AML-193 (cell line): ENCODE results near the gene JPH3.

Experiments used
- DNase-seq, 2 experiments: peaks; one replicate each; lab custom pipeline; 2025; lab: John Stamatoyannopoulos, UW

The JPH3 gene

GRCh38 chr16:87681981-87682570 lies 79.8 kb downstream of the JPH3 start:
- DNase-seq = peak; percentile 5 to 12

- DNase-seq = no peak
Observed at GRCh38 chr16:87682852-87683399, 80.6 kb downstream of the JPH3 start.

GRCh38 chr16:87684106-87684677 lies 81.9 kb downstream of the JPH3 start:
- DNase-seq = no peak

- no peak for DNase-seq
Observed at GRCh38 chr16:87684711-87685404, 82.5 kb downstream of the JPH3 start.

- DNase-seq = no peak
Observed at GRCh38 chr16:87685405-87685755, 83.1 kb downstream of the JPH3 start.

- no peak for DNase-seq
Observed at GRCh38 chr16:87685766-87686165, 83.5 kb downstream of the JPH3 start.

GRCh38 chr16:87686697-87687096 lies 84.4 kb downstream of the JPH3 start:
- DNase-seq = no peak

- DNase-seq = no peak
Observed at GRCh38 chr16:87687126-87687910, 85.0 kb downstream of the JPH3 start.

GRCh38 chr16:87687998-87688529 lies 85.8 kb downstream of the JPH3 start:
- DNase-seq = no peak

GRCh38 chr16:87688876-87689815 lies 86.8 kb downstream of the JPH3 start:
- DNase-seq = no peak

GRCh38 chr16:87689956-87690465 lies 87.7 kb downstream of the JPH3 start:
- no peak for DNase-seq

GRCh38 chr16:87690911-87691685 lies 88.8 kb downstream of the JPH3 start:
- no peak for DNase-seq

- no peak for DNase-seq
Observed at GRCh38 chr16:87691686-87692079, 89.4 kb downstream of the JPH3 start.

GRCh38 chr16:87692176-87692575 lies 89.9 kb downstream of the JPH3 start:
- DNase-seq = no peak

- no peak for DNase-seq
Observed at GRCh38 chr16:87692756-87693155, 90.4 kb downstream of the JPH3 start.

GRCh38 chr16:87693827-87694226 lies 91.5 kb downstream of the JPH3 start:
- DNase-seq = no peak

GRCh38 chr16:87694441-87695125 lies 92.3 kb downstream of the JPH3 start:
- DNase-seq = no peak

- no peak for DNase-seq
Observed at GRCh38 chr16:87695534-87695933, 93.2 kb downstream of the JPH3 start.

GRCh38 chr16:87696726-87697125 lies 94.4 kb downstream of the JPH3 start:
- DNase-seq = no peak

GRCh38 chr16:87697256-87697655 lies 94.9 kb downstream of the JPH3 start:
- no peak for DNase-seq
